AG04449 (cell line): Measurements from ENCODE around the gene TAF6L.

ENCODE experiments used
- CTCF ChIA-PET: fragments of 350-600 bp; formaldehyde crosslinking; extraction: SDS; loops from one replicate; lab custom pipeline; 2021; ENCODE audit warnings: antibody characterized with exemption; lab: Yijun Ruan, JAX
- POLR2A ChIA-PET: fragments of 400-600, 350-600 bp; formaldehyde crosslinking; extraction: SDS; loops from one replicate; lab custom pipeline; 2020; ENCODE audit warnings: antibody characterized with exemption, inconsistent platforms; lab: Yijun Ruan, JAX
- DNase-seq: peaks from one replicate; pipeline ENCODE4 v3.0.0-alpha.2; 2010; ENCODE audit warnings: low read depth, low spot score
- H3K4me3 ChIP-seq: 2 replicates; pipeline ENCODE4 v1.5.1; 2011; ENCODE audit warnings: low read depth, mild to moderate bottlenecking, control low read depth, low read length
- TF ChIP-seq, protein P1 (sequence below): IDR thresholded peaks from one replicate; pipeline ENCODE4 v1.5.1; 2011; ENCODE audit warnings: mild to moderate bottlenecking, moderate library complexity, low read length, control low read depth, inconsistent platforms; ENCODE audit not compliant: insufficient read depth; ENCODE audit errors: missing control alignments

TAF6L gene

DNA sequence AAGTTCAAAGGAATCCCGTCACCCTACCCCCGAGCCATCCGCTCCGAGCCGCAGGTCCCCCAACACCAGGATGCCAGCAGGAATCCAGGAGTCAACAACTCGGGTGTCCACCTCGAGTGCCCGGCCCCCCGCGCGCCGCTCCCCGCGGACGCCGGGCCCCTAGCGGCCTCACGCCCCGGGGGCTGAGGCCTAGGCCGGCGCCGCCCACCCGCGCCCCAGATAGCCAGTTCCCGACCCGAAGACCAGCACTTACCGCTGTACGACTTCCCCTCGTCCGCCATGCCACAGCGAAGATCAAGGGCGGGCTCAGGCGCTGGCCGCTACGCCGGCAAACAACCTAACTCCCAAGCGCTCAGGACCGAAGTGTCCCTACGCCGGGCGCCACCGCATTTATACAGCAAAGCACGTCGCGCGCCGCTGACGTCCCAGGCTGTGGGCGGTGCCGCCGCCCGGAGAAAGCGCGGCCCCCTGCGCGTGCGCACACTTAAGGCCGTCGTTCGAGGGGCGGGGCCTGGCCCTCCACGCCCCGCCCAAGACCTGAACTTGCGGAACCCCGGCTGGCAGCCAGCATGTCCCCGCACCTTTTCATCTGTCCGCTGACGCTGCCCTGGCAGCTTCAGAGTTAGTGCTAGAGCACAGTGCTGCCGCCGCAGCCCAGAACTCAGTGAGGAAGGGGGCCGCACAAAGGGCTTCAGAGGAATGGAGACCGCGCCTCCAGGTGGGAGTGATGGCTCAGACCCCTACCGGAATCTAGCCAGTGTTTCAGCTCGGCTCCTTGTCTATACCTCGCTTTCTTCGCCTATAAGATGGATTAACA lies 34.1 kb downstream of the TAF6L start, which contains the start of gene NXF1:
Gene NXF1, minus strand, starts transcription at position 365 of the 817 bp plus-strand sequence. Its CDS starts 84 bp downstream, at position 281.
- peak within 1 kb of the TSS; percentile 81 for H3K4me3 ChIP-seq
- TF ChIP-seq, protein P1, sequence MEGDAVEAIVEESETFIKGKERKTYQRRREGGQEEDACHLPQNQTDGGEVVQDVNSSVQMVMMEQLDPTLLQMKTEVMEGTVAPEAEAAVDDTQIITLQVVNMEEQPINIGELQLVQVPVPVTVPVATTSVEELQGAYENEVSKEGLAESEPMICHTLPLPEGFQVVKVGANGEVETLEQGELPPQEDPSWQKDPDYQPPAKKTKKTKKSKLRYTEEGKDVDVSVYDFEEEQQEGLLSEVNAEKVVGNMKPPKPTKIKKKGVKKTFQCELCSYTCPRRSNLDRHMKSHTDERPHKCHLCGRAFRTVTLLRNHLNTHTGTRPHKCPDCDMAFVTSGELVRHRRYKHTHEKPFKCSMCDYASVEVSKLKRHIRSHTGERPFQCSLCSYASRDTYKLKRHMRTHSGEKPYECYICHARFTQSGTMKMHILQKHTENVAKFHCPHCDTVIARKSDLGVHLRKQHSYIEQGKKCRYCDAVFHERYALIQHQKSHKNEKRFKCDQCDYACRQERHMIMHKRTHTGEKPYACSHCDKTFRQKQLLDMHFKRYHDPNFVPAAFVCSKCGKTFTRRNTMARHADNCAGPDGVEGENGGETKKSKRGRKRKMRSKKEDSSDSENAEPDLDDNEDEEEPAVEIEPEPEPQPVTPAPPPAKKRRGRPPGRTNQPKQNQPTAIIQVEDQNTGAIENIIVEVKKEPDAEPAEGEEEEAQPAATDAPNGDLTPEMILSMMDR: no peak
- DNase-seq: peak; percentile 50
- ChIA-PET CTCF (no interaction called here), POLR2A (interaction anchor here (0.7 to 2.2 kb wide), 13 partner anchors 8 to 141 kb away, joined by 3 to 19 read pairs (median 3); partner anchors contain the start of genes C11orf98 and HNRNPUL2)

DNA sequence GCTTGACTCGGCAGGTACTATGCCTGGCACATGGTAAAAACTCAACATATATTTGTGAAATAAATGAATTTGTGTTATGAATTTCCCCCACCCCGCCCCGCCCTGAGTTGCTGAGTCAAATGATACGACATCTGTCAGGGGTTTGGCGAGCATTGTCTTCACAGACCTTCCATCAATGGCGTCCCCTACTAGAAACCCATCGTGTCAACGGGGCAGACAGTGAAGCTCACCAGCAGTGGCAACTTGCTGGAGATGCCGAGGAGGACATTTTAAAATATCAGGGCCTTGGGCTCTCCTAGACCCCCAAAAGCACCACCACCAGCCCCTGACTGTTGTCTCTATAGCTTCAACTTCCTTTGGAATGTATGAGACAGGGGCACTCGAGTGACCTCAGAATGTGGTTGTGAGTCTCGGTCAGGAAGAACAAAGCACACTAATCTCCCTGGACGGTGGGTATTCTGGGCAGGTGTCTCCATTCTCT lies 34.8 kb downstream of the TAF6L start:
- ChIA-PET CTCF (interaction anchor here (0.8 to 1.2 kb wide), 2 partner anchors 10 to 20 kb away, joined by 3 to 4 read pairs; no protein-coding TSS in a partner anchor), POLR2A (interaction anchor here (0.7 to 2.2 kb wide), 12 partner anchors 9 to 141 kb away, joined by 3 to 19 read pairs (median 4); partner anchors contain the start of genes C11orf98 and HNRNPUL2)
- H3K4me3 ChIP-seq: peak overlapping the region; percentile 81
- no peak for DNase-seq
- TF ChIP-seq, protein P1: no peak

DNA sequence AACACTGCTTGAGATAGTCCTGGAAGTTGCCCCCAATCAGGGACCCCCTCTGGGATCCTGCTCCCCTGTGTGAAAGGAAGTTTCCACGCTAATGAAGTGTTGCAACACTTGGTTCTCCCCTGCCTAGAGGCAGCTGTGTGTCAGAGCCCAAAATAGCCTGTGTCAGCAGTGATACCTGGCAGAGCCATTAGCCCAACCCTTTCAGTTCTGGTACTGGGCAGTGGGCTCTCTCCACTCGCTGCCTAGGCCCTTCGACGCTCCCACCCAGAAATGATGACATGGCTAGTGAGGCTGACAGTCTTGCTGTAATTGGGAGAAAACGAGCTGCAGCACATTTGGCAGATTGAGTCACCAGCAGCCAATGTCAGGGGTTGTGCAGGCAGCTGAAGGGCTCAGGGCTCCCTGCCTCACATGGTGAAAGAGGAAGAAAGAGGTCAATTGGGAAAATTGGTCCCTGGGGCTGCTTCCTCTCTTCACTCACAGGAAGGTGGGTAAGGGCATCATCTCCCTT lies 35.5 kb downstream of the TAF6L start:
- ChIA-PET CTCF (interaction anchor here (0.8 to 1.7 kb wide), 3 partner anchors 9 to 20 kb away, joined by 3 to 5 read pairs (median 4); no protein-coding TSS in a partner anchor), POLR2A (interaction anchor here (0.7 to 2.2 kb wide), 6 partner anchors 9 to 142 kb away, joined by 3 to 19 read pairs (median 4); partner anchors contain the start of genes C11orf98 and STX5)
- no peak overlapping the region for H3K4me3 ChIP-seq
- TF ChIP-seq, protein P1: no peak
- no peak for DNase-seq

DNA sequence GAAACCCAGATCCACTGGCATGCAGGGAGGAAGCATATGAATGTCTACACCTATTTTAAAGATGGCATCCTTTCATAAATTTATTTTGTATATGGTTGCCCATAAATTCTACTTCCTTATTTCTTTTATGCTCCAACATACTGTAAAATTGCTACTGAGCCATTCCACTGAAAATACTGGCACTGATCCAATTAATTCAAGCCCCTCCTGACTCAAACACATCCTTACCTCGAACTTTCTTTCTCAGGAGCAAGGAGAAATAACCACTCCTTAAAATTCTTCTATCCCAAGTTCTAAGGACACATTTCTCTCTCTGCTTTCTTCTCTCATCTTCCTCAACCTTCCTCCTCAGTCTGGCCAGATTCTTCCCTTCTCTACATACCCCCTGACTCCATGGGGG lies 39.6 kb downstream of the TAF6L start:
- POLR2A ChIA-PET: interaction anchor here (1.0 kb wide), 1 partner anchor 31 kb away, joined by 3 read pairs; no protein-coding TSS in a partner anchor
- CTCF ChIA-PET: interaction anchor here (0.7 to 3.1 kb wide), 3 partner anchors 22 to 52 kb away, joined by 3 to 13 read pairs (median 4); partner anchors contain the start of genes TEX54 and TMEM179B

DNA sequence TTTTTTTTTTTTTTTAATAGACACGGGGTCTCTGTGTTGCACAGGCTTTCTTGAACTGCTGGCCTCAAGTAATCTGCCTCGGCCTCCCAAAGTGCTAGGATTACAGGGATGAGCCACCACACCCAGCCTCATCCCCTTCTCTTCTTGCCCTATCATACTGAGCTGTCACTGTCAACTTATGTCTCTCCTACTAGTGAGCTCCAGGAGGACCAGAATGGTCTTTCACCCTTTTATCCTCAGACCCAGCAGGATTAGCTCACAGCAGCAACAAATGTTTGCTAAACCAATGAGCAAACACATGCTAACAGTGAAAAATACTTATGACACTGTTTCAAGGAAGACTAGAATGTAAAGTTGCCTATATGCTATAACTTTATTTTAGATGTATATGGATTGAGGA lies 40.5 kb downstream of the TAF6L start:
- ChIA-PET CTCF (interaction anchor here (0.7 to 3.1 kb wide), 3 partner anchors 21 to 51 kb away, joined by 3 to 13 read pairs (median 4); partner anchors contain the start of genes TEX54 and TMEM179B), POLR2A (interaction anchor here (0.7 to 2.0 kb wide), 3 partner anchors 14 to 30 kb away, joined by 3 to 6 read pairs (median 4); partner anchors contain the start of gene STX5)
- TF ChIP-seq, protein P1: no peak
- no peak for DNase-seq
- H3K4me3 ChIP-seq: no peak overlapping the region

More for the DNA sequence above, 39.6 kb downstream of the TAF6L start:
- no peak overlapping the region for H3K4me3 ChIP-seq
- TF ChIP-seq, protein P1: no peak
- no peak for DNase-seq
